HG03442 (cell line): Measurements from ENCODE around the gene C3orf80.
A peak's percentile ranks its signal among the peaks of the same experiment; 100 is the strongest.
"Not testable (repeated sequence)": the region's sequence is repeated elsewhere in the genome, so short reads cannot be mapped to it uniquely, and the experiment has no call there.

ENCODE experiments used
- ATAC-seq: cut with Tn5 transposase; IDR thresholded peaks from one replicate; pipeline ENCODE4 v1.9.1; 2021; ENCODE audit warnings: mild to moderate bottlenecking, moderate library complexity; ENCODE audit not compliant: unreplicated experiment

Gene C3orf80

GRCh38 chr3:160210799-160211221 is 14.4 kb upstream of the C3orf80 start:
- ATAC-seq, result peak; percentile 42

- ATAC-seq, result no peak
Measured at GRCh38 chr3:160213191-160213590, 12.0 kb upstream of the C3orf80 start.

GRCh38 chr3:160217675-160218074 is 7.5 kb upstream of the C3orf80 start:
- no peak for ATAC-seq

GRCh38 chr3:160218136-160218535 is 7.1 kb upstream of the C3orf80 start:
- ATAC-seq, result no peak

GRCh38 chr3:160220038-160220437 is 5.2 kb upstream of the C3orf80 start:
- no peak for ATAC-seq

- no peak for ATAC-seq
Measured at GRCh38 chr3:160221019-160221418, 4.2 kb upstream of the C3orf80 start.

- no peak for ATAC-seq
Measured at GRCh38 chr3:160224256-160224655, 966 bp upstream of the C3orf80 start.

- ATAC-seq, result no peak
Measured at GRCh38 chr3:160224811-160225175, 429 bp upstream of the C3orf80 start.

GRCh38 chr3:160226026-160226907 is 1.0 kb downstream of the C3orf80 start:
- peak; percentile 3 for ATAC-seq

GRCh38 chr3:160227419-160227818 is 2.2 kb downstream of the C3orf80 start:
- no peak for ATAC-seq

GRCh38 chr3:160232014-160232413 is 6.8 kb downstream of the C3orf80 start:
- no peak for ATAC-seq

GRCh38 chr3:160240719-160241118 is 15.5 kb downstream of the C3orf80 start:
- ATAC-seq, result not testable (repeated sequence)

GRCh38 chr3:160245261-160245800 is 20.1 kb downstream of the C3orf80 start:
- no peak for ATAC-seq

GRCh38 chr3:160247766-160248165 is 22.5 kb downstream of the C3orf80 start:
- ATAC-seq, result no peak

GRCh38 chr3:160253298-160253697 is 28.1 kb downstream of the C3orf80 start:
- ATAC-seq, result no peak

GRCh38 chr3:160257606-160258005 is 32.4 kb downstream of the C3orf80 start:
- no peak for ATAC-seq

- ATAC-seq, result no peak
Measured at GRCh38 chr3:160259589-160259988, 34.4 kb downstream of the C3orf80 start.

- ATAC-seq, result no peak
Measured at GRCh38 chr3:160260587-160261270, 35.5 kb downstream of the C3orf80 start.

- no peak for ATAC-seq
Measured at GRCh38 chr3:160265088-160265487, 39.9 kb downstream of the C3orf80 start.
